HG03103 (cell line): ENCODE results near the gene OXCT1.
"Not testable (repeated sequence)": the region's sequence is repeated elsewhere in the genome, so short reads cannot be mapped to it uniquely, and the experiment has no call there.

ENCODE experiments used
- ATAC-seq: cut with Tn5 transposase; IDR thresholded peaks from one replicate; pipeline ENCODE4 v1.9.1; 2021; ENCODE audit warnings: low read depth; ENCODE audit not compliant: unreplicated experiment

The OXCT1 gene

GRCh38 chr5:41875121-41875520, 4.9 kb upstream of the OXCT1 start:
- ATAC-seq, result no peak

DNA sequence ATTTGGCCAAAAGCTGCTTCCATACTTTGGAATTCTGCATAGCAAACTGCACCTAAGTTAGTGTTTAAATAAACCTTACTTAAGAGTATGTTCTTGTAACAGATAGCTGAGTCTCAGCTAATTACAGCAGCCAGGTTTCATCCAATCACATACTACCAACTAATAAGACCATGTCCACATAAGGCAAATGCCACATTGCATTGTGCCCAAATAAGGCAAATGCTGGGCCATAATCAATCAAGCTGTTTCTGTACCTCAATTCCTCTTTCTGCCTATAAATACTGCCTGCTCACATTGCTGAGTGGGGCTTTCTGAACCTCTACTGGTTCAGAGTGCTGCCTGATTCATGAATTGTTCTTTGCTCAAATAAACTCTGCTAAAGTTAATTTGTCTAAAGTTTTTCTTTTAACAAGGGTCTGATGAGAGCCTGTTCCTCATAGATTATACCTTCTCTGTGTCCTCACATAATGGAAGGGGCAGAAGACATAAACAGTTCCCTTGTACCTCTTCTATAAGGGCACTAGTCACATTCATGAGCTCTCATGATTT, 4.4 kb upstream of the OXCT1 start:
- no peak for ATAC-seq

- no peak for ATAC-seq
Measured at GRCh38 chr5:41871852-41872251, 1.6 kb upstream of the OXCT1 start.

DNA sequence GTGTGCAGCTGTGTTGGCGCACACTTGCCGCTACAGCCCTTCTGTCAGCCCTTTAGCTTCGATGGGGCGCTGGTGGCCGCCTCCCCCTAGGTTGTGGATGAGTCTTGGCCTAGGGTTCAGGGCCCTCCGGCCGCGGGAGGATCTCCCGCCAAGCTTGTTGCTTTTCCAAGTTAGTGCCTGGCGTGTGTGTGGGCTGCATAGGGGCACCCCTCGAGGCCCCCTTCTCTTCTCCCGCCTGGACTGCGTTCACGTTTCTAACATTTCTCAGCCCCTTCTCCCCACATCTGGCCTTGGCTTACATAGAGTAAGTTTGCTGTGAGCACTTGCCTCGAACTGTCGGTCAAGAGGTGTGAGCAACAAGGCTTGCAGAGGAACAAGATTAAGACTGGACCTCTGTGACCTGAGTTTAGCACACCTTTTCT, 413 bp upstream of the OXCT1 start:
- no peak for ATAC-seq

DNA sequence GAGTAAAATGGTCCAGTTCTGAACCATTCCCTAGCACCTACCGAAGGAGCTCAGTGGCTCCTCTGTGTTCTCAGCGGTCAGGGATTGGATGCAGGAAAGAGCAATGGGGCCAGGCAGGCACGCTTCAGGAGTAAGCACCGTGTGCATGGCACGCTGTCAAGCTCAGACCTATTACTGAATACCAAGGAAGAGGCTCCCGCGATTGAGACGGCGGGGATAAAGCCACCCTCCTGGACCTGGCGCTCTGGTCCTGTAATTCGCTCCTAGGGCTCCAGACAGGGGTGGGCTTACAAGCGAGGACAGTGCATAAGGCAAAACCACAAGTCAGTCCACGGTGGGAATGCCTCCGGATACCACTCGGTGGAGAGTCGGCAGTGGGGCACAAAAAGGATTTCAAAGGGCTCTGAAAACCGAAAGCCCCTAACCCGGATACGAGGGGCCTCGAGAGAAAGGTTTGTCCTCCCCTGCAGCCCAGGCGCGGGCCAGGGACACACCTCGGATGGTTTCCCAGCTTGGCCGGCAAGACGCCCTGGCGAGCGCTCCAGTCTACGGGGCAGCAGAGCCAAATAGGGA, 988 bp downstream of the OXCT1 start:
- ATAC-seq, result no peak

DNA sequence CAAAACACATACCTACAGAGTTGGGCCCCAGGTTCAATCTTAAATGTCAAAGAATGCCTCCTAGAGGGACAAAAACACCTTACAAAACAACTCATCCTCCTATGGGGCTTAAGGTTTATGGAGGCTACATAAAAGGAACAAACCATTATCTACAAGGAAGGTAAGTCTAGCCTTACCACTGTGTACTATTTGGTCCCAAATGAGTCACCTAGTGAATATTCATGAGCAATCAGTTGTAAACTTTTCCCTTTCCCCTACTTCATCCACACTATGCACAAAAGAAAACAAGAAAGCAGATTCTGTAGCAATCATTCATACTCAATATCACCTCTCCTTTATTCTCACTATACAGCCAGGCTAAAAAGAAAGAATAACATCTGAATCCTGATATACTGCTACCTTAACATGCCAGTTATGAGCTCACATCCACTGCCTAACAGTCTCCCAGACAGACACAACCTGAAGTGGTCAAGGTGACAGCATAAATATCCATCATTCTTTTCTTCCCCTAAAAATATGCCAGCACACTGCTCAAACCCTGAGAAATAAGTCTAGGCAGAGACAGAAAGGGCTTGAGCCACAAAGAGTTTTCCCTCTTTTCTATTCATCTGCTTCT, 6.2 kb downstream of the OXCT1 start:
- ATAC-seq, result peak; percentile 59

- ATAC-seq, result no peak
Measured at GRCh38 chr5:41858890-41859289, 11.3 kb downstream of the OXCT1 start.

- no peak for ATAC-seq
Measured at GRCh38 chr5:41857989-41858388, 12.2 kb downstream of the OXCT1 start.

GRCh38 chr5:41856644-41857491, 13.4 kb downstream of the OXCT1 start:
- peak; percentile 79 for ATAC-seq

DNA sequence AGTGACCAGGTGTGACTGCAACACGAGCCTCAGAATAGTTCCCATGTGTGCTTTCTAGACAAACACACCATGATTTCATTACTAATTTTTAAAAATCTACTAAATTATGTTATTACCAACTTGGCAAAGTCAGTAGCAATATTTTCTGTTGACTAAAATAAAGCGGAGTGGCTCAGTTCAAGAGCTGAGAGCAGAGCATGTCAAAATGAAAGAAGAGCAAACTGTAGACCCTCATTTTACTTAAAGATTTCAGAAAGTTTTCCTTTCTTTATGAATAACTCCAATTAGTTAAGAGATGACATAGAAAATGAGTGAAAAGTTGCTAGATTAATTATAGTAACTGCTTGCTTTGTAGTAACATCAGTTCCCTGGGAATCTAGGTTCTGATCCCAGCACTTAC, 17.9 kb downstream of the OXCT1 start:
- no peak for ATAC-seq

- no peak for ATAC-seq
Measured at GRCh38 chr5:41851116-41851515, 19.1 kb downstream of the OXCT1 start.

- ATAC-seq, result no peak
Measured at GRCh38 chr5:41848983-41849382, 21.2 kb downstream of the OXCT1 start.

GRCh38 chr5:41845751-41846150, 24.5 kb downstream of the OXCT1 start:
- not testable (repeated sequence) for ATAC-seq

- ATAC-seq, result no peak
Measured at GRCh38 chr5:41844502-41844901, 25.7 kb downstream of the OXCT1 start.

DNA sequence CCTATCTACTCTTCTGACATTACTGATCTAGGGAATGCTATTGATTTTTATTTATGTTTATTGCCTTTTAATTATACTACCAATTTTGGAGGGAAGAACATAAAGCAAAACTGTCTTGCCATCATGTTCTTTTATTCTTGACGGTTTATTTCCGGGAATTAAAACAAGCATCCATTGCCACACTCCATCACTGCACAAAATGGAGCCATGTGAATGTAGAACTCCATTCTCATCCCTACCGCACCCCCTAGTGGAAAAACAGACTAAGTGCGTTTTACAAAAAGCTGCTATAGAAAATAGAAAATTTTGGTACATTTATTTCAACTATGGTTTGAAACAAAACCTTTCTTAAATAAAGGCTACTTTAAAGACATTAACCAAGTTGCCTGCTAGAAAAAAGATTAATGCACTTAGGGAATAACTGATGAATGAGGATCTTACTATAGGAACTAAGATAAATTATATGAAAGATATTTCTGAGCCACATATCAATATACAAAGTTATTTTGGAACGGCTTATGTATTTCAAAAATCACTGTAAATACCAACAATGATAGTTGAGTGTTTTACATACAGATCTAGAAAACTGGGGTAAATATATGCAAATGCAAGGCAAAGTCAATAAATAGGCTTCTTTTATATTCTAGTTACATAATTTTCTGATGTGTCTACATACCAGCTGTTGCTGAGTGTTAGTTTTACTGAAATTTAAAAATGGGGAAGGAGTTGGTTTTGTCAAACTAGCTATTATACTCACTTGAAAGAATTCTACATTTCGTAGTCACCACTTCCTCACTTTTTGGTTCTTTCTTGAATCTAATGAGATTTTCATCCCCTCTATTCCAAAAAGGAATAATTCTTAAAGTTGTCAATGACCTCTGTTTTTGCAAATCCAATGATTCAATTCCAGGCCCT, 26.5 kb downstream of the OXCT1 start:
- ATAC-seq, result peak; percentile 57

GRCh38 chr5:41842777-41843176, 27.4 kb downstream of the OXCT1 start:
- ATAC-seq, result peak; percentile 81

GRCh38 chr5:41841325-41841724, 28.9 kb downstream of the OXCT1 start:
- no peak for ATAC-seq

DNA sequence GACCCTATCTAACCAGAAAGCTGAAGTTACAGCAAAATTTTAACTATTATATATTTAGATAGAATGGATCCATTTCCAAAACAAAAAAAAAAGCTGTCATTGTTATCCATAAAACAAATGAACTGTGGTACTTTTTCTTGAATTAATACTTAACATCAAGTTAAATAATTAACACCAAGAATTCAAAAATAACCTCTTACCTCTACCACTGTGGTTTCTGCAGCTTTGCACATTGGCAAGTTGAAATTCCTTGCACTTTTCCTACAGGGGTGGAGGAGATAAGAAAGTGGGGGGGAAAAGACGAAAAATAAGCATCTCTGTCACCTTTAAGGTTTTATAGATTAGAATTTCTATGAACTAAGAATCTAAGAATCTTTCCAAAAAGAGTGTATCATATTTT, 30.0 kb downstream of the OXCT1 start:
- ATAC-seq, result no peak

- ATAC-seq, result no peak
Measured at GRCh38 chr5:41837793-41838192, 32.4 kb downstream of the OXCT1 start.

GRCh38 chr5:41835645-41836044, 34.6 kb downstream of the OXCT1 start:
- ATAC-seq, result no peak
